Large intestine (tissue), 12 donors: ENCODE data around the gene CIAO2A. TPM values are rescaled to one million over a fixed set of nuclear protein-coding genes. Genes with fewer than 3 reads are reported as not detected.

Source experiments
- DNase-seq, 2 donors: peaks; one replicate each; pipeline versions ENCODE4 v3.0.0 to v3.0.0-alpha.2; 2013
- H3K27ac ChIP-seq: one replicate; pipeline ENCODE4 v1.5.1; 2013; ENCODE audit warnings: low read length
- H3K27me3 ChIP-seq: 2 replicates; pipeline ENCODE4 v1.6.1; 2013; ENCODE audit warnings: low read length; ENCODE audit not compliant: control insufficient read depth, insufficient read depth
- H3K36me3 ChIP-seq: 2 replicates; pipeline ENCODE4 v1.6.1; 2013; ENCODE audit warnings: low read length; ENCODE audit not compliant: control insufficient read depth, insufficient read depth
- H3K4me1 ChIP-seq: one replicate; pipeline ENCODE4 v1.6.1; 2013; ENCODE audit warnings: low read length; ENCODE audit not compliant: control insufficient read depth, insufficient read depth
- H3K4me3 ChIP-seq: one replicate; pipeline ENCODE4 v1.5.1; 2013; ENCODE audit warnings: low read length
- H3K9me3 ChIP-seq: one replicate; pipeline ENCODE4 v1.6.1; 2013; ENCODE audit warnings: mild to moderate bottlenecking, low read depth, low read length, moderate library complexity; ENCODE audit not compliant: control insufficient read depth
- WGBS: methylation state at CpG from one replicate; pipeline ENCODE4 v1.1.5; 2013; ENCODE audit warnings: low lambda C conversion rate; ENCODE audit not compliant: insufficient coverage; 5-methylcytosine and 5-hydroxymethylcytosine counted together
- long read RNA-seq, 11 donors: transcript quantifications; one replicate each; lab custom pipeline, GENCODE V29; 2026
- polyA plus RNA-seq: library from polyadenylated mRNA; unstranded; fragments of 120-200 nt; gene quantifications from one replicate; pipeline ENCODE4 v1.2.1, GENCODE V29; 2013

Gene CIAO2A, protein sequence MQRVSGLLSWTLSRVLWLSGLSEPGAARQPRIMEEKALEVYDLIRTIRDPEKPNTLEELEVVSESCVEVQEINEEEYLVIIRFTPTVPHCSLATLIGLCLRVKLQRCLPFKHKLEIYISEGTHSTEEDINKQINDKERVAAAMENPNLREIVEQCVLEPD
- 99.9 TPM for polyA plus RNA-seq
- long read RNA-seq, donor 1, transcript CIAO2A-202 (4 exons, 826 nt) = minor isoform, 6 of 45 reads
- long read RNA-seq, donor 1, transcript CIAO2A-201 (5 exons, 1,105 nt) = major isoform, 37 of 45 reads
- long read RNA-seq, donor 1, partial matches to known transcripts = 0 of 45 reads
- long read RNA-seq, donor 1, other reads (novel, unspliced or antisense) = 0 of 45 reads
- long read RNA-seq, donor 2, transcript CIAO2A-202 (4 exons, 826 nt) = minor isoform, 19 of 106 reads
- long read RNA-seq, donor 2, transcript CIAO2A-201 (5 exons, 1,105 nt) = major isoform, 87 of 106 reads
- long read RNA-seq, donor 2, partial matches to known transcripts = 0 of 106 reads
- long read RNA-seq, donor 2, other reads (novel, unspliced or antisense) = 0 of 106 reads
- long read RNA-seq, donor 3 = 0 reads
- long read RNA-seq, donor 4, transcript CIAO2A-201 (5 exons, 1,105 nt) = major isoform, 12 of 16 reads
- long read RNA-seq, donor 4, partial matches to known transcripts = 0 of 16 reads
- long read RNA-seq, donor 4, other reads (novel, unspliced or antisense) = 0 of 16 reads
- long read RNA-seq, donor 5, transcript CIAO2A-201 (5 exons, 1,105 nt) = major isoform, 30 of 32 reads
- long read RNA-seq, donor 5, partial matches to known transcripts = 0 of 32 reads
- long read RNA-seq, donor 5, other reads (novel, unspliced or antisense) = 0 of 32 reads
- long read RNA-seq, donor 6, transcript CIAO2A-201 (5 exons, 1,105 nt) = major isoform, 63 of 86 reads
- long read RNA-seq, donor 6, transcript CIAO2A-202 (4 exons, 826 nt) = minor isoform, 15 of 86 reads
- long read RNA-seq, donor 6, partial matches to known transcripts = 7 of 86 reads
- long read RNA-seq, donor 6, other reads (novel, unspliced or antisense) = 0 of 86 reads
- long read RNA-seq, donor 7, transcript CIAO2A-202 (4 exons, 826 nt) = minor isoform, 5 of 25 reads
- long read RNA-seq, donor 7, transcript CIAO2A-201 (5 exons, 1,105 nt) = major isoform, 20 of 25 reads
- long read RNA-seq, donor 7, partial matches to known transcripts = 0 of 25 reads
- long read RNA-seq, donor 7, other reads (novel, unspliced or antisense) = 0 of 25 reads
- long read RNA-seq, donor 8, transcript CIAO2A-201 (5 exons, 1,105 nt) = major isoform, 101 of 129 reads
- long read RNA-seq, donor 8, transcript CIAO2A-202 (4 exons, 826 nt) = minor isoform, 20 of 129 reads
- long read RNA-seq, donor 8, partial matches to known transcripts = 7 of 129 reads
- long read RNA-seq, donor 8, other reads (novel, unspliced or antisense) = 0 of 129 reads
- long read RNA-seq, donor 9, transcript CIAO2A-201 (5 exons, 1,105 nt) = major isoform, 74 of 108 reads
- long read RNA-seq, donor 9, transcript CIAO2A-202 (4 exons, 826 nt) = minor isoform, 8 of 108 reads
- long read RNA-seq, donor 9, partial matches to known transcripts = 25 of 108 reads
- long read RNA-seq, donor 9, other reads (novel, unspliced or antisense) = 0 of 108 reads
- long read RNA-seq, donor 10, transcript CIAO2A-202 (4 exons, 826 nt) = minor isoform, 18 of 87 reads
- long read RNA-seq, donor 10, transcript CIAO2A-201 (5 exons, 1,105 nt) = major isoform, 68 of 87 reads
- long read RNA-seq, donor 10, partial matches to known transcripts = 0 of 87 reads
- long read RNA-seq, donor 10, other reads (novel, unspliced or antisense) = 0 of 87 reads
- long read RNA-seq, donor 11, transcript CIAO2A-201 (5 exons, 1,105 nt) = major isoform, 47 of 58 reads
- long read RNA-seq, donor 11, transcript CIAO2A-202 (4 exons, 826 nt) = minor isoform, 10 of 58 reads
- long read RNA-seq, donor 11, partial matches to known transcripts = 0 of 58 reads
- long read RNA-seq, donor 11, other reads (novel, unspliced or antisense) = 0 of 58 reads

- Histone ChIP-seq H3K4me1 (peaks cover 16% of the 10 kb centered on the region), H3K9me3 (no peaks in the 10 kb centered on the region), H3K27me3 (no peaks in the 10 kb centered on the region), H3K4me3 (peak within 1 kb of the TSS; percentile 66), H3K27ac (peak within 1 kb of the TSS; percentile 76), H3K36me3 (peaks cover 4% of the 10 kb centered on the region)
- no CpG with 5 or more reads among the region's 41 CpGs for WGBS
- peak; percentile 99 to 100 for DNase-seq
These were observed at the start of gene CIAO2A for GRCh38 chr15:64093627-64094417. CIAO2A (minus strand) TSS chr15:64093838; CDS start chr15:64093768, 70 bp downstream.

- H3K4me1 ChIP-seq = peaks cover 2% of the 10 kb centered on the region
- peaks cover 52% of the 10 kb centered on the region for H3K36me3 ChIP-seq
- no peak for DNase-seq
- H3K27me3 ChIP-seq = no peaks in the 10 kb centered on the region
- H3K27ac ChIP-seq = no peak overlapping the region
- no CpG with 5 or more reads among the region's 6 CpGs for WGBS
- no peaks in the 10 kb centered on the region for H3K9me3 ChIP-seq
- H3K4me3 ChIP-seq = no peak overlapping the region
These were observed 49.6 kb upstream of the CIAO2A start for GRCh38 chr15:64143276-64143675.

DNA sequence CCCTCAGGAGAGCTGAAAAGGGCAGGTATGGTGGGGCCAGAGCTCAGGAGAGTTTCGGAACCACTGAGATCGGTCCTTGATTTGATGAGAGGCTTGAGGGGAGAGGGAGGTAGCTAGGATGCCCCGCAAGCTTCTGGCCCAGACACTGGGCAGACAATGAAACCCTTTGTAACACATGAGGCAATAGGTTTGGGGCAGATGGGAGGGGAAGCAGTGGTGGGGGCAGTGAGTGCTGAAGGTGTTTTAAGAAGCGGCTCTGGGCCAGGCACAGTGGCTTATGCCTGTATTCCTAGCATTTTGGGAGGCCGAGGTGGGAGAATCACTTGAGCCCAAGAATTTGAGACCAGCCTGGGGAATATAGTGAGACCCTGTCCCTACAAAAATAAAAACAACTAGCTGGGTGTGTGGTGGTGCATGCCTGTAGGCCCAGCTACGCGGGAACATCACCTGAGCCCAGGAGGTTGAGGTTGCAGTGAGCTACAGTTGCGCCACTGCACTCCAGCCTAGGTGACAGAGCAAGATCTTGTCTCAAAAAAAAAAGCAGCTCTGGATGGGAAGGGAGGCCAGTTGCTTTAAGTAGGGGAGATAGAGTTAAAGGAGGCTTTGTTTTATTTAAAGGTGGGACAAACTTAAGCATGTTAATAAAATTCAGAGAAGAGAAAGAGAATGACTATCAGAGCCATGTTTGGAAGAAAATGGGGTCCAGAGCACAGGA lies 48.3 kb upstream of the CIAO2A start:
- Histone ChIP-seq H3K36me3 (peaks cover 65% of the 10 kb centered on the region), H3K27me3 (no peaks in the 10 kb centered on the region)
- WGBS = no CpG with 5 or more reads among the region's 8 CpGs

GRCh38 chr15:64138331-64138941 lies 44.8 kb upstream of the CIAO2A start:
- Histone ChIP-seq H3K9me3 (no peaks in the 10 kb centered on the region), H3K4me1 (no peaks in the 10 kb centered on the region), H3K27me3 (no peaks in the 10 kb centered on the region), H3K27ac (no peak overlapping the region), H3K4me3 (no peak overlapping the region), H3K36me3 (peaks cover 76% of the 10 kb centered on the region)
- no peak for DNase-seq
- WGBS = no CpG with 5 or more reads among the region's 4 CpGs

More for the DNA sequence above, 48.3 kb upstream of the CIAO2A start:
- Histone ChIP-seq H3K27ac (no peak overlapping the region), H3K4me1 (no peaks in the 10 kb centered on the region), H3K9me3 (no peaks in the 10 kb centered on the region), H3K4me3 (no peak overlapping the region)
- no peak for DNase-seq

GRCh38 chr15:64137226-64137833 lies 43.7 kb upstream of the CIAO2A start:
- Histone ChIP-seq H3K9me3 (no peaks in the 10 kb centered on the region), H3K27me3 (no peaks in the 10 kb centered on the region), H3K4me1 (no peaks in the 10 kb centered on the region), H3K4me3 (no peak overlapping the region), H3K36me3 (peaks cover 74% of the 10 kb centered on the region), H3K27ac (no peak overlapping the region)
- no peak for DNase-seq
- WGBS = no CpG with 5 or more reads among the region's 8 CpGs

DNA sequence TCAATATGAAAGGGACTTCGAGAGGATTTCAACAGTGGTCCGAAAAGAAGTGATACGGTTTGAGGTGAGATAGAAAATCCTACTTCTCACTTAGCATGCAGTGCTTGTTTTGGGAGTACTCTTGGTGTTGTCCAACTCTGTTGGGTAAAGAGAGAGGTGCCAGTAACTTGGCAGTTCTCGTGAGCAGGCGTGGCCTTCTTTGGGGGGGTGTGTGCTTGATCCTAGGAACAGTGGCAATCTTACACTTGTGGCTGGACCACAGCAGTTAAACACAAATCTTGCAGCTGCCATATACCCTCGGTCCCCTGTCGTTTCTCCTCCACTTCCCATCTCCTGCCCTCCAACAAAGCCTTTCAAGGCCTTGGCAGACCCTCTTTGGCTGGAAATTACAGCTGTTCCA lies 42.7 kb upstream of the CIAO2A start:
- no peaks in the 10 kb centered on the region for H3K4me1 ChIP-seq

DNA sequence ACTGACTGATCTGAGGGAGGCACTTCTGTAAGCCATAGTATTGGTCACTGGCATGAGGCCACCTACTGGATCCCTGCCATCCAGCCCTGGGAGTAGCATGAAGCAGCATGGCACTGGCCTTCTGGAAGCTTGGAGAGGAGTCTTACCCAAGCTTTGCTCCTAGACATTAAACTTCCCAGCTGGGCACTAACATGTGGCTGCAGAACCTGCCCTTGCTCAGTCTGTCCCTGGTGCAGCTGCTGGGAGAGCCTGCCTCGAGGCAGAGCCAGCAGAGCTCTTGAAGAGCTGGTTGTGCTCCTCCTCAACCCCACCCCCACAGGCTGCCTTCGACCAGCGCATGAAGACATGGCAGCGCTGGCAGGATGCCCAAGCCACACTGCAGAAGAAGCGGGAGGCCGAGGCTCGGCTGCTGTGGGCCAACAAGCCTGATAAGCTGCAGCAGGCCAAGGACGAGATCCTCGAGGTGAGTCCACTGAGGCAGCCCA lies 40.7 kb upstream of the CIAO2A start:
- peaks cover 86% of the 10 kb centered on the region for H3K36me3 ChIP-seq
- no CpG with 5 or more reads among the region's 9 CpGs for WGBS
- no peaks in the 10 kb centered on the region for H3K27me3 ChIP-seq
- H3K9me3 ChIP-seq = no peaks in the 10 kb centered on the region
- H3K4me3 ChIP-seq = no peak overlapping the region
- no peaks in the 10 kb centered on the region for H3K4me1 ChIP-seq
- no peak overlapping the region for H3K27ac ChIP-seq
- DNase-seq = no peak

More for the DNA sequence above, 42.7 kb upstream of the CIAO2A start:
- H3K9me3 ChIP-seq = no peaks in the 10 kb centered on the region
- peaks cover 74% of the 10 kb centered on the region for H3K36me3 ChIP-seq
- no peak overlapping the region for H3K4me3 ChIP-seq
- no peak overlapping the region for H3K27ac ChIP-seq
- WGBS = no CpG with 5 or more reads among the region's 7 CpGs
- no peaks in the 10 kb centered on the region for H3K27me3 ChIP-seq
- no peak for DNase-seq
